HG03469 (cell line): Measurements from ENCODE around the gene TTYH3.

ENCODE experiments used
- ATAC-seq: cut with Tn5 transposase; IDR thresholded peaks from one replicate; pipeline ENCODE4 v1.9.1; 2021; ENCODE audit warnings: mild to moderate bottlenecking, moderate library complexity, moderate number of reproducible peaks; ENCODE audit not compliant: unreplicated experiment

TTYH3 gene

GRCh38 chr7:2645274-2645868 is 13.6 kb downstream of the TTYH3 start:
- ATAC-seq: no peak

- no peak for ATAC-seq
These were observed 14.5 kb downstream of the TTYH3 start for GRCh38 chr7:2646336-2646679.

- ATAC-seq: no peak
These were observed 15.1 kb downstream of the TTYH3 start for GRCh38 chr7:2646680-2647571.

GRCh38 chr7:2647594-2648172 is 15.9 kb downstream of the TTYH3 start:
- ATAC-seq: no peak

GRCh38 chr7:2649139-2649838 is 17.5 kb downstream of the TTYH3 start:
- no peak for ATAC-seq

- no peak for ATAC-seq
These were observed 18.2 kb downstream of the TTYH3 start for GRCh38 chr7:2649991-2650390.

- ATAC-seq: no peak
These were observed 18.7 kb downstream of the TTYH3 start for GRCh38 chr7:2650451-2650850.

- no peak for ATAC-seq
These were observed 19.6 kb downstream of the TTYH3 start for GRCh38 chr7:2651336-2651735.

- ATAC-seq: no peak
These were observed 20.3 kb downstream of the TTYH3 start for GRCh38 chr7:2651847-2652735.

GRCh38 chr7:2652736-2653060 is 20.9 kb downstream of the TTYH3 start:
- no peak for ATAC-seq

- ATAC-seq: no peak
These were observed 22.3 kb downstream of the TTYH3 start for GRCh38 chr7:2654059-2654458.

GRCh38 chr7:2655870-2656614 is 24.3 kb downstream of the TTYH3 start:
- ATAC-seq: no peak

GRCh38 chr7:2657208-2657607 is 25.4 kb downstream of the TTYH3 start:
- ATAC-seq: no peak

- no peak for ATAC-seq
These were observed 26.3 kb downstream of the TTYH3 start for GRCh38 chr7:2657920-2658671.

- no peak for ATAC-seq
These were observed 27.2 kb downstream of the TTYH3 start for GRCh38 chr7:2658941-2659340.

GRCh38 chr7:2659556-2660358 is 28.0 kb downstream of the TTYH3 start:
- ATAC-seq: no peak

GRCh38 chr7:2660359-2661095 is 28.7 kb downstream of the TTYH3 start:
- no peak for ATAC-seq

- no peak for ATAC-seq
These were observed 29.3 kb downstream of the TTYH3 start for GRCh38 chr7:2661096-2661449.
